Measurements from ENCODE around the gene SH3BP5L. TPM values are rescaled to one million over a fixed set of nuclear protein-coding genes. Genes with fewer than 3 reads are reported as not detected.
A peak's percentile ranks its signal among the peaks of the same experiment; 100 is the strongest.

Gene SH3BP5L
- total RNA-seq, 2 donors from 2014 or later: 13.7 to 14.8 TPM

DNA sequence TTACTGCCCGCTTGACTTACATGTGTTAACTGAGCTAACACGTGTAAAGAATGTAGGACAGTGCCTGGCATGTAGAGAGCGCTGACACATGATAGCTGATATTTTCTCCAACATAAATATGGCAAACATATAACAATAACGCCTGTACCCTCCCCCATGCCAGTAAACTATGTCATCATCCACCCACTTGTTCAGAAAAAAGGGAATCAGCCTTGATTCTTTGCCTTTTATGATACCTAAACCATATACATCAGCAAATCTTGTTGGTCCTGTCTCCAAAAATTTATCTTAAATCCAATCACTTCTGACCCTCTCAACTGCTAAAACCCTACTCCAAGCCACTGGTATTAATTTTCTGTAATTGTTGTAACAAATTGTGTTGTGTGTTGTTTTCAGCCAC is 34.3 kb upstream of the SH3BP5L start:
- no peak overlapping the region for H3K4me3 ChIP-seq
- ATAC-seq (no peak), DNase-seq (no peak)
- 82 to 85% methylated on average over 4 of the region's 4 CpGs for WGBS, 2 donors
- H3K4me1 ChIP-seq: peaks cover 37% of the 10 kb centered on the region
- intact Hi-C loops (cut with DNase I): no loop called here
- H3K27me3 ChIP-seq: no peaks in the 10 kb centered on the region
- no peaks in the 10 kb centered on the region for H3K36me3 ChIP-seq (replicated peaks in 1 of 2; ENCODE audit: insufficient read depth in 1 of 2, low read depth in 2 of 2)
- no peaks in the 10 kb centered on the region for H3K9me3 ChIP-seq
- no peak for TF ChIP-seq CTCF (IDR thresholded peaks at IDR 0.05)
- TF ChIP-seq POLR2A (IDR thresholded peaks at IDR 0.05): no peak
- no peak overlapping the region for H3K27ac ChIP-seq

DNA sequence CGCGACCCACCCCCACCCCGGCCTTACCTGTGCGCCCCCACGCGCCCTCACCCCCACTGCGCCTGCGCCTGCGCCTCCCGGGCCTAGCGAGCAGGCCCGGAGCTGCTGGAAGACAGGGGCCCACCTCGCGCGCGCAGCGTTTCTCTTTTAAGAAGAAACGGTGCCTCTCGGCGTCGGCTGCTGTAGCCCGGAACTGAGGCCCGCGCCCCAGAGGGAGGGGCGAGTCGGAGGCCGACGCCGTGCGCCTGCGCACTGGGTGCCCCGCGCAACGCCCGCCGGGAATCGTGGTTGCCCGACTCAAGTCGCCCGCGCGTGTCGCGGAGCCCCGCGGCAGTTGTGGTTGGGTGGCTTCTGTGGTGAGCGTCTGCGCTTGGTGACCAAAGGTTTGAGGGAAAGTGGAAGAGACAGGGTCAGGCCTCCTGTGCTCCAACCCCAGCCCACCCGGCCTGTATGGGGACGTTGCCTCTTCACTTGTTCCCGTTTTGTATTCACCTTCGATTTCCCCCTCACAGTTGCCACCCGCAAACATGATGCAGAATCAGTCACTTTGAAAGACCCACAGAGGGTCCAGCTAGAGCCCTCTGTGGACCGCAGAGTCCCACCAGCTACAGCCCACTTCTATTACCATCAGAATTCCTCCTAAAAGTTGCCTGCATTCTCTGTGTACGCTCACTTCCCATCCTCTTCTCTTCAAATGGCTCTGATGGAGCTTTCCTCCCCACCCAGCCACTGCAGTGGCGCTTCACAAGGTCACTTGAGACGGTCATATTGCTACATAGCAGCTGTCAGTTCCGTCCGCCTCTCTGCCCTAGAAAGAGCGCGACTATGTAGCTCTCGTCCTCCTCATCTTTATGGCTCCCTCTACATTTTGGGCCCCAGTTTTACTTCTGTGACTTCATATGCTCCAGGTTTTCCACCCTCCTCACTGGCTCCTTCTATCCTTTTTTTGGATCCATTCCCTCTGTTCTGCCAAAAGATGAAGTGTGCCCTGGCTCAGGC is 33.5 kb upstream of the SH3BP5L start, which contains the start of gene ZNF692:
Gene ZNF692, minus strand, starts transcription at position 195 of the 999 bp plus-strand sequence. CDS start 776 bp downstream, outside the sequence.
- peak; percentile 91 for ATAC-seq
- 7 to 28% methylated on average over 14 to 61 of the region's 62 CpGs for WGBS, 2 donors
- intact Hi-C loops (cut with DNase I): no loop called here

GRCh38 chr1:248858096-248858890 is 32.6 kb upstream of the SH3BP5L start:
- Histone ChIP-seq H3K9me3 (no peaks in the 10 kb centered on the region), H3K27me3 (no peaks in the 10 kb centered on the region), H3K27ac (peak overlapping the region; percentile 81 to 87 (median 86)), H3K36me3 (replicated peaks in 1 of 2; ENCODE audit: insufficient read depth in 1 of 2, low read depth in 2 of 2) (peaks cover 0 to 3% of the 10 kb centered on the region in 2 donors), H3K4me3 (peak overlapping the region; percentile 2 to 10), H3K4me1 (peaks cover 31% of the 10 kb centered on the region)
- peak; percentile 79 to 87 (median 84) for DNase-seq
- WGBS, 2 donors: 1% methylated on average over 37 to 45 of the region's 45 CpGs
- intact Hi-C loops (cut with DNase I): no loop called here
- TF ChIP-seq POLR2A (IDR thresholded peaks at IDR 0.05) (peak; percentile 48 to 76 (median 74)), CTCF (IDR thresholded peaks at IDR 0.05) (peak in 6 of 7 experiments; percentile 9 to 59 (median 49))
- peak; percentile 69 for ATAC-seq

More for the DNA sequence above, 33.5 kb upstream of the SH3BP5L start, which contains the start of gene ZNF692:
- peaks cover 37% of the 10 kb centered on the region for H3K4me1 ChIP-seq
- no peaks in the 10 kb centered on the region for H3K27me3 ChIP-seq
- peak within 1 kb of the TSS; percentile 81 to 87 (median 86) for H3K27ac ChIP-seq
- H3K9me3 ChIP-seq: no peaks in the 10 kb centered on the region
- peak; percentile 97 to 99 (median 98) for DNase-seq
- H3K4me3 ChIP-seq: peak within 1 kb of the TSS; percentile 2 to 13
- H3K36me3 ChIP-seq (replicated peaks in 1 of 2; ENCODE audit: insufficient read depth in 1 of 2, low read depth in 2 of 2): peaks cover 0 to under 1% of the 10 kb centered on the region in 2 donors
- TF ChIP-seq POLR2A (IDR thresholded peaks at IDR 0.05) (peak; percentile 49 to 87 (median 82)), CTCF (IDR thresholded peaks at IDR 0.05) (no peak)

DNA sequence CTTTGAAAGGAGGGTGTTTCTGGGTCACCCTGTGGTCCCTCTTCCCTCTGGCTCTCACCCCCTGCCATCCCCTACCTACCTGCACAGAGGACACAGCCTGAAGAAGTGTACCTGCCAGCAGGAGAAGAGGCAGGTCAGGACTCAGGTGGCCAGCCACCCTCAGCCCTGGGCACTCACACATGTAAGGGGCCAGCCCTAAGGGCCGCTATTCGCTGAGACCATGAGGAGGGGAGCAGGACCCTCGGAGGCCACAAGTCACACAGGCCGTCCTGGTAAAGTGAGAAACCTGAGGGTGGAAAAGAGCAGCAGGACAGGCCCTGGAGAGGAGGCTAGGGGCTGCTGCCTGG is 32.0 kb upstream of the SH3BP5L start:
- Histone ChIP-seq H3K36me3 (replicated peaks in 1 of 2; ENCODE audit: insufficient read depth in 1 of 2, low read depth in 2 of 2) (peaks cover 0 to 3% of the 10 kb centered on the region in 2 donors), H3K4me1 (peaks cover 26% of the 10 kb centered on the region), H3K4me3 (peak overlapping the region in 1 of 2 donors; percentile 10), H3K27me3 (no peaks in the 10 kb centered on the region), H3K9me3 (no peaks in the 10 kb centered on the region), H3K27ac (peak overlapping the region in 3 of 4 donors; percentile 81 to 87 (median 87))
- no peak for DNase-seq
- no peak for TF ChIP-seq POLR2A (IDR thresholded peaks at IDR 0.05)
- no peak for TF ChIP-seq CTCF (IDR thresholded peaks at IDR 0.05)
- peak; percentile 0 for ATAC-seq
- intact Hi-C loops (cut with DNase I): no loop called here
- 8 to 9% methylated on average over 4 of the region's 4 CpGs for WGBS, 2 donors
